ENCODE data around the gene KATNAL2.

KATNAL2 gene

DNA sequence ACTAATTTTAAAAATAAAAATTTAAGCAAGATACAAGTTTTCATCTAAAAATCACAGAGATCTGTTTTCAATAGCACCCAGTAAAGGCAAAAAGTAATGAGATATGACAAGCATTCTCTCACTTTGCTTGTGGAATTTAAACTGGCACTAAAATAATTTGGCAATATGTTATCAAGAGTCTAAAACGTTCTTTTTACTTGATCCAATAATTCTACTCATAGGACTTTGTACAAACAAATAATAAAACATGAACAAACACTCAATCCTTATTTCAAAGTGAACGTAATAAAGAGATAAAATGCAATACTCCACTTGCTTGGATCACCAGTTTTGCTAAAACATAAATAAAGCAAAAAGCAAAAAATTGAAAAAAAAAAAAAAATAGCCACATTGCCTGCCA lies 30.5 kb upstream of the KATNAL2 start:
- TF ChIP-seq ZNF565 (CRISPR knock-in tag; conservative IDR thresholded peaks at IDR 0.05; ENCODE audit: low read depth), result no peak
- TF ChIP-seq ZNF70 (CRISPR knock-in tag; IDR thresholded peaks at IDR 0.05), result no peak
- TF ChIP-seq ARNTL (CRISPR knock-in tag; IDR thresholded peaks at IDR 0.05; ENCODE audit: borderline replicate concordance, low read depth), result no peak
- TF ChIP-seq ISL1 (CRISPR knock-in tag; IDR thresholded peaks at IDR 0.05), result no peak
- TF ChIP-seq TCF4 (CRISPR knock-in tag; IDR thresholded peaks at IDR 0.05; ENCODE audit: borderline replicate concordance), result no peak
- no peak for TF ChIP-seq PPARA (CRISPR knock-in tag; IDR thresholded peaks at IDR 0.05; ENCODE audit: borderline replicate concordance)
- TF ChIP-seq, protein P1, sequence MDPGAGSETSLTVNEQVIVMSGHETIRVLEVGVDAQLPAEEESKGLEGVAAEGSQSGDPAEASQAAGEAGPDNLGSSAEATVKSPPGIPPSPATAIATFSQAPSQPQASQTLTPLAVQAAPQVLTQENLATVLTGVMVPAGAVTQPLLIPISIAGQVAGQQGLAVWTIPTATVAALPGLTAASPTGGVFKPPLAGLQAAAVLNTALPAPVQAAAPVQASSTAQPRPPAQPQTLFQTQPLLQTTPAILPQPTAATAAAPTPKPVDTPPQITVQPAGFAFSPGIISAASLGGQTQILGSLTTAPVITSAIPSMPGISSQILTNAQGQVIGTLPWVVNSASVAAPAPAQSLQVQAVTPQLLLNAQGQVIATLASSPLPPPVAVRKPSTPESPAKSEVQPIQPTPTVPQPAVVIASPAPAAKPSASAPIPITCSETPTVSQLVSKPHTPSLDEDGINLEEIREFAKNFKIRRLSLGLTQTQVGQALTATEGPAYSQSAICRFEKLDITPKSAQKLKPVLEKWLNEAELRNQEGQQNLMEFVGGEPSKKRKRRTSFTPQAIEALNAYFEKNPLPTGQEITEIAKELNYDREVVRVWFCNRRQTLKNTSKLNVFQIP (CRISPR knock-in tag; IDR thresholded peaks at IDR 0.05; ENCODE audit: borderline replicate concordance, low read depth), result no peak
- no peak for TF ChIP-seq ZC3H10 (CRISPR knock-in tag; IDR thresholded peaks at IDR 0.05)
- no peak for TF ChIP-seq OSR1 (CRISPR knock-in tag; IDR thresholded peaks at IDR 0.05)
- TF ChIP-seq TOX (CRISPR knock-in tag; IDR thresholded peaks at IDR 0.05; ENCODE audit: borderline replicate concordance), result no peak
- TF ChIP-seq, protein P2, sequence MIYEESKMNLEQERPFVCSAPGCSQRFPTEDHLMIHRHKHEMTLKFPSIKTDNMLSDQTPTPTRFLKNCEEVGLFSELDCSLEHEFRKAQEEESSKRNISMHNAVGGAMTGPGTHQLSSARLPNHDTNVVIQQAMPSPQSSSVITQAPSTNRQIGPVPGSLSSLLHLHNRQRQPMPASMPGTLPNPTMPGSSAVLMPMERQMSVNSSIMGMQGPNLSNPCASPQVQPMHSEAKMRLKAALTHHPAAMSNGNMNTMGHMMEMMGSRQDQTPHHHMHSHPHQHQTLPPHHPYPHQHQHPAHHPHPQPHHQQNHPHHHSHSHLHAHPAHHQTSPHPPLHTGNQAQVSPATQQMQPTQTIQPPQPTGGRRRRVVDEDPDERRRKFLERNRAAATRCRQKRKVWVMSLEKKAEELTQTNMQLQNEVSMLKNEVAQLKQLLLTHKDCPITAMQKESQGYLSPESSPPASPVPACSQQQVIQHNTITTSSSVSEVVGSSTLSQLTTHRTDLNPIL (CRISPR knock-in tag; IDR thresholded peaks at IDR 0.05; ENCODE audit: low read depth), result no peak
- no peak for TF ChIP-seq CSDC2 (CRISPR knock-in tag; IDR thresholded peaks at IDR 0.05)
- TF ChIP-seq, protein P3, sequence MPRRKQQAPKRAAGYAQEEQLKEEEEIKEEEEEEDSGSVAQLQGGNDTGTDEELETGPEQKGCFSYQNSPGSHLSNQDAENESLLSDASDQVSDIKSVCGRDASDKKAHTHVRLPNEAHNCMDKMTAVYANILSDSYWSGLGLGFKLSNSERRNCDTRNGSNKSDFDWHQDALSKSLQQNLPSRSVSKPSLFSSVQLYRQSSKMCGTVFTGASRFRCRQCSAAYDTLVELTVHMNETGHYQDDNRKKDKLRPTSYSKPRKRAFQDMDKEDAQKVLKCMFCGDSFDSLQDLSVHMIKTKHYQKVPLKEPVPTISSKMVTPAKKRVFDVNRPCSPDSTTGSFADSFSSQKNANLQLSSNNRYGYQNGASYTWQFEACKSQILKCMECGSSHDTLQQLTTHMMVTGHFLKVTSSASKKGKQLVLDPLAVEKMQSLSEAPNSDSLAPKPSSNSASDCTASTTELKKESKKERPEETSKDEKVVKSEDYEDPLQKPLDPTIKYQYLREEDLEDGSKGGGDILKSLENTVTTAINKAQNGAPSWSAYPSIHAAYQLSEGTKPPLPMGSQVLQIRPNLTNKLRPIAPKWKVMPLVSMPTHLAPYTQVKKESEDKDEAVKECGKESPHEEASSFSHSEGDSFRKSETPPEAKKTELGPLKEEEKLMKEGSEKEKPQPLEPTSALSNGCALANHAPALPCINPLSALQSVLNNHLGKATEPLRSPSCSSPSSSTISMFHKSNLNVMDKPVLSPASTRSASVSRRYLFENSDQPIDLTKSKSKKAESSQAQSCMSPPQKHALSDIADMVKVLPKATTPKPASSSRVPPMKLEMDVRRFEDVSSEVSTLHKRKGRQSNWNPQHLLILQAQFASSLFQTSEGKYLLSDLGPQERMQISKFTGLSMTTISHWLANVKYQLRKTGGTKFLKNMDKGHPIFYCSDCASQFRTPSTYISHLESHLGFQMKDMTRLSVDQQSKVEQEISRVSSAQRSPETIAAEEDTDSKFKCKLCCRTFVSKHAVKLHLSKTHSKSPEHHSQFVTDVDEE (CRISPR knock-in tag; IDR thresholded peaks at IDR 0.05), result no peak
- no peak for TF ChIP-seq BACH2 (CRISPR knock-in tag; IDR thresholded peaks at IDR 0.05; ENCODE audit: borderline replicate concordance)
- TF ChIP-seq SNAI2 (CRISPR knock-in tag; IDR thresholded peaks at IDR 0.05), result no peak
- TF ChIP-seq ZFP30 (CRISPR knock-in tag; IDR thresholded peaks at IDR 0.05), result no peak
- ATAC-seq, result no peak

DNA sequence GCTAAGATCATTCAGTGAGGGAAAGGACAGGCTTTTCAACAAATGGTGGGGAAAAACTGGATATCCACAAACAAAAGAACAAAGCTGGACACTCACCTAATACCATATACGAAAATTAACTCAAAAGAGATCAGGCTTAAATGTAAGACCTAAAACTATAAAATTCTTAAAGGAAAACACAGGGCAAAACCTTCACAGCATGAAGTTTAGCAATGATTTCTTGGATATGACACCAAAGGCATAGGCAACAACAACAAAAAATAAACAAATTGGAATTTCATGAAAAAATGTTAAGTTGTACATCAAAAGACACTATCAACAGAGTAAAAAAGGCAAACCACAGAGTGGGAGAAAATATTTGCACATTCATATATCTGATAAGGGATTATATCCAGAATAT lies 28.4 kb upstream of the KATNAL2 start:
- TF ChIP-seq OSR1 (CRISPR knock-in tag; IDR thresholded peaks at IDR 0.05) (no peak), ZFP30 (CRISPR knock-in tag; IDR thresholded peaks at IDR 0.05) (no peak), ZFP3 (CRISPR knock-in tag; IDR thresholded peaks at IDR 0.05) (no peak), RARB (CRISPR knock-in tag; IDR thresholded peaks at IDR 0.05) (no peak), ZNF565 (CRISPR knock-in tag; conservative IDR thresholded peaks at IDR 0.05; ENCODE audit: low read depth) (no peak), TOX (CRISPR knock-in tag; IDR thresholded peaks at IDR 0.05; ENCODE audit: borderline replicate concordance) (no peak), SNAI2 (CRISPR knock-in tag; IDR thresholded peaks at IDR 0.05) (no peak)
- TF ChIP-seq, protein P4, sequence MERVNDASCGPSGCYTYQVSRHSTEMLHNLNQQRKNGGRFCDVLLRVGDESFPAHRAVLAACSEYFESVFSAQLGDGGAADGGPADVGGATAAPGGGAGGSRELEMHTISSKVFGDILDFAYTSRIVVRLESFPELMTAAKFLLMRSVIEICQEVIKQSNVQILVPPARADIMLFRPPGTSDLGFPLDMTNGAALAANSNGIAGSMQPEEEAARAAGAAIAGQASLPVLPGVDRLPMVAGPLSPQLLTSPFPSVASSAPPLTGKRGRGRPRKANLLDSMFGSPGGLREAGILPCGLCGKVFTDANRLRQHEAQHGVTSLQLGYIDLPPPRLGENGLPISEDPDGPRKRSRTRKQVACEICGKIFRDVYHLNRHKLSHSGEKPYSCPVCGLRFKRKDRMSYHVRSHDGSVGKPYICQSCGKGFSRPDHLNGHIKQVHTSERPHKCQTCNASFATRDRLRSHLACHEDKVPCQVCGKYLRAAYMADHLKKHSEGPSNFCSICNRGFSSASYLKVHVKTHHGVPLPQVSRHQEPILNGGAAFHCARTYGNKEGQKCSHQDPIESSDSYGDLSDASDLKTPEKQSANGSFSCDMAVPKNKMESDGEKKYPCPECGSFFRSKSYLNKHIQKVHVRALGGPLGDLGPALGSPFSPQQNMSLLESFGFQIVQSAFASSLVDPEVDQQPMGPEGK (CRISPR knock-in tag; IDR thresholded peaks at IDR 0.05; ENCODE audit: borderline replicate concordance), result no peak
- ATAC-seq, result no peak

DNA sequence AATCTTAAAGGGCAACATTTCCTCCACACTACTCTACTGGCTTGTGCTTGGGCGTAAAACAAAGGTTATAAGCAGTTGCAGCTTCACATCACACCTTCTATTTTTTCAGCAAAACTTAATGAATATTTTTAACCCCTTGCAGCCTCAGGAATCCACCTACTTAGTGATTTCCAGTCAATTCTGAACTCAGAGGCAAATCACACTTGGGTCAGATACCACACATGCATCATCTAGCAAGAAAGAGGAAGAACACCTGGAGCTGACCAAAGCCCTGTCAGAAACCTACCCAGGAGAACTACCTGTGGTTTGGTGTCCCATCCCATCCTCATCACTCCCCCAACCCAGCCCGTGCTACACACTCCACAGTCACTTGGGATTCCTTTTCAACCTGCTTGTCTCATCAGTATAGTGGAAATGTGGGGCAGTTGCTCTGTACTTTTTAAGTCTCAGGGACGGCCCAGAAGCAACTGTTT lies 25.6 kb upstream of the KATNAL2 start:
- ATAC-seq, result no peak
- TF ChIP-seq PPARA (CRISPR knock-in tag; IDR thresholded peaks at IDR 0.05; ENCODE audit: borderline replicate concordance) (no peak), RARB (CRISPR knock-in tag; IDR thresholded peaks at IDR 0.05) (no peak), CSDC2 (CRISPR knock-in tag; IDR thresholded peaks at IDR 0.05) (no peak), BACH2 (CRISPR knock-in tag; IDR thresholded peaks at IDR 0.05; ENCODE audit: borderline replicate concordance) (no peak), GLIS3 (CRISPR knock-in tag; IDR thresholded peaks at IDR 0.05) (no peak), TCF4 (CRISPR knock-in tag; IDR thresholded peaks at IDR 0.05; ENCODE audit: borderline replicate concordance) (no peak)
- TF ChIP-seq, protein P3 (CRISPR knock-in tag; IDR thresholded peaks at IDR 0.05), result no peak
- TF ChIP-seq, protein P1 (CRISPR knock-in tag; IDR thresholded peaks at IDR 0.05; ENCODE audit: borderline replicate concordance, low read depth), result no peak
